ENCODE measurements around the gene PTTG1IP. TPM values are rescaled to one million over a fixed set of nuclear protein-coding genes. Genes with fewer than 3 reads are reported as not detected.

The PTTG1IP gene
- total and polyA plus RNA-seq, 2 of the 4 experiments (the other 2 are of a cell fraction) = 167 to 194 TPM

DNA sequence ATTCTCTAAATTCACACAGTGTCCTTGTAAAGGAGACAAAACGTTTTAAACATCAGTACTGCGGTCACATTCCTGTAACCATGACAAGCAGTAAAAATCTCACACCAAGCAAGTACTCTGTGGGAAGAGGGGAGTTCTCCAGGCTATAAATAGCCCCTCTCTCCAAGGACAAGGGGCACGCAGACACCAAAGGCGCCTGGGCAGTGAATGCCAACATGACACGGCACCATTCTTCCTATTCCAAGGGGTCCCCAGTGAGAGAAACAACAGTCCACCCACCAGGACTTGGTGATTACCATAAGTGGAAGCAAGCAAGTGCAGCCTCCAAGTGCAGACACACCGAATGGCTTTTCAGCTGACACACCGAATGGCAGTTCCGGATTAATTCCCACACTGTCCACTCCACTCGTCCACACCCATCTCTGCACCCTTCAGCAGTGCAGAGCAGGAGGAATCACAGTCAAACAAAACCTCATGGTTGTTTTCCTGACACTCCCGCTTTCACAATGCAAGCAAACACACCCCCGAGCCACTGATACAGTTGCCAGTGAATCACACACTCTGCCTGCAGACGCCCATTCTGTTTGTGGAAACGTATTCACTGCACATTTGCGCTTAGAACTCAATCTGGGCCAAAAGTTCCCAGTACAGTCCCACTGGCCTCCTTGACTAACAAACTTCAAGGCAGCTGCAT is 1.8 kb downstream of the PTTG1IP start:
- peak; percentile 77 for DNase-seq

More for the DNA sequence above, 1.8 kb downstream of the PTTG1IP start:
- peak overlapping the region; percentile 35 for H3K14ac ChIP-seq (replicated peaks; ENCODE audit: low read depth, low read length)
- H3K18ac ChIP-seq (ENCODE audit: low read depth, low read length) = no peak overlapping the region
- no peaks in the 10 kb centered on the region for H3K27me3 ChIP-seq (ENCODE audit: control insufficient read depth, insufficient read depth, low read length)
- intact Hi-C loops (cut with micrococcal nuclease) = loop anchor here (5.0 to 10.0 kb wide), 4 partner anchors 54 to 263 kb away; partner anchors contain the start of genes SUMO3 and UBE2G2
- peak overlapping the region; percentile 91; the same call in 1 of the 2 replicates for H3K9ac ChIP-seq (ENCODE audit: low read depth, low read length)
- peak overlapping the region; percentile 29; the same call in 1 of the 2 replicates for H2BK20ac ChIP-seq (ENCODE audit: low read depth, low read length)
- H3K27ac ChIP-seq (ENCODE audit: insufficient read depth, low read length) = peak overlapping the region; percentile 19
- 0 out of 3 replicates have a peak overlapping the region, but pooled peaks have one; percentile 3 for H2BK15ac ChIP-seq (ENCODE audit: low read depth, low read length)
- ChIA-PET CTCF (no interaction called here), POLR2A (ENCODE audit: unreplicated experiment) (no interaction called here)
- H4K20me1 ChIP-seq (ENCODE audit: insufficient read depth, low read length) = peaks cover 63% of the 10 kb centered on the region
- peak overlapping the region; percentile 88 for H3K23ac ChIP-seq (ENCODE audit: low read depth, low read length)
- H3K4me2 ChIP-seq (ENCODE audit: low read depth, low read length) = peak overlapping the region; percentile 72
- peaks cover 5 to 61% of the 10 kb centered on the region in 2 experiments; a peak in 3 of 4 replicates for H3K79me1 ChIP-seq (ENCODE audit: low read depth in 1 of 2, low read length in 2 of 2)
- peak overlapping the region; percentile 29 for H2BK5ac ChIP-seq (ENCODE audit: low read depth, low read length, poor library complexity, severe bottlenecking)
- no peak overlapping the region for H4K8ac ChIP-seq (ENCODE audit: low read depth in 2 of 2, low read length in 2 of 2)
- 22% methylated on average over 5 of the region's 14 CpGs; no CpG with 5 or more reads in 1 of the 2 experiments for WGBS, 2 experiments (ENCODE audit: extremely low coverage in 2 of 2, insufficient read length in 1 of 2)
- peaks cover 33% of the 10 kb centered on the region for H3K9me1 ChIP-seq (ENCODE audit: insufficient read depth, low read length)
- no peak overlapping the region for H2AFZ ChIP-seq (replicated peaks; ENCODE audit: low read length, poor library complexity)
- peak; percentile 36 for TF ChIP-seq BHLHE40 (IDR thresholded peaks at IDR 0.05; ENCODE audit: low read depth, low read length)
- peak; percentile 86 for TF ChIP-seq CEBPB (IDR thresholded peaks at IDR 0.05; ENCODE audit: low read depth, low read length)
- peak; percentile 96 for TF ChIP-seq MXI1 (IDR thresholded peaks at IDR 0.05; ENCODE audit: borderline replicate concordance, low read depth, low read length)
- no peak for TF ChIP-seq RCOR1 (IDR thresholded peaks at IDR 0.05; ENCODE audit: insufficient replicate concordance, low read length)
- peaks cover 30% of the 10 kb centered on the region for H3K4me1 ChIP-seq (ENCODE audit: control insufficient read depth, insufficient read depth, low read length)
- BruUV-seq (replicated peaks) = no TSS peak
- H3K4ac ChIP-seq (ENCODE audit: low read depth, low read length) = peak overlapping the region; percentile 56
- H3K36me3 ChIP-seq (ENCODE audit: control insufficient read depth, insufficient read depth, low read length) = peaks cover 6% of the 10 kb centered on the region
- dilution Hi-C loops (cut with HindIII; ENCODE audit: low sequenced_read_pairs, unreplicated experiment) = no loop called here
- peak overlapping the region; percentile 23; the same call in 1 of the 2 replicates for H4K91ac ChIP-seq (ENCODE audit: insufficient read depth, low read depth, low read length)
- peak overlapping the region; percentile 74 for H2AK9ac ChIP-seq (replicated peaks; ENCODE audit: low read depth, low read length, poor library complexity)
- peak overlapping the region; percentile 84 for H2AK5ac ChIP-seq (ENCODE audit: low read depth, low read length)
- peak overlapping the region; percentile 34; the same call in 1 of the 2 replicates for H3K56ac ChIP-seq (ENCODE audit: extremely low read depth, insufficient read depth, low read length)
- in situ Hi-C loops (cut with MboI; ENCODE audit: low sequenced_read_pairs) = no loop called here
- ATAC-seq (ENCODE audit: low read depth) = peak; percentile 0
- peak overlapping the region; percentile 90 for H3K4me3 ChIP-seq (ENCODE audit: insufficient read depth, low read depth, low read length)
- no peak overlapping the region for H4K5ac ChIP-seq (ENCODE audit: low read depth, low read length)
- H2BK120ac ChIP-seq (ENCODE audit: low read depth, low read length) = no peak overlapping the region
- no peaks in the 10 kb centered on the region for H3K9me3 ChIP-seq (ENCODE audit: control insufficient read depth, insufficient read depth, low read length)

All from IMR-90 (cell line).